ENCODE data around the gene FBXW2. TPM values are rescaled to one million over a fixed set of nuclear protein-coding genes. Genes with fewer than 3 reads are reported as not detected.
A peak's percentile ranks its signal among the peaks of the same experiment; 100 is the strongest.
"Not testable (repeated sequence)": the region's sequence is repeated elsewhere in the genome, so short reads cannot be mapped to it uniquely, and the experiment has no call there.

Gene FBXW2
- total RNA-seq, 1 experiment from 2014 or later = 68.5 TPM

DNA sequence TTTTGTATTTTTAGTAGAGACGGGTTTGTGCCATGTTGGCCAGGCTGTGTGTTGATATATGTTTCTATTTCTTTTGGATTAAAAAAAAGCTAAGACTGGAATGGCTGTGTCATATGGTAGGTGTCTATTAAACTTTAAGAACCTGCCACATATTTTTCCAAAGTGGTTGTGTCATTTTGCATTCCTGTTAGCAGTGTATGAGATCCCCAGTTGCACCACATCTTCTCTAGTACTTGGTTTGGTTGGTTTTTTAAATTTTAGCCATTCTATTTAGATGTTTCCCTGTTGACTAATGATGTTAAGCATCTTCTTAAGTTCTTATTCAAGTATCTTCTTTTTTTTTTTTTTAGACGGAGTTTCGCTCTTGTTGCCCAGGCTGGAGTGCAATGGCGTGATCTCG, 42.8 kb downstream of the FBXW2 start:
- H3K36me3 ChIP-seq (ENCODE audit: insufficient read depth, low read length, poor library complexity, severe bottlenecking) = no peaks in the 10 kb centered on the region
- POLR2A ChIA-PET (ENCODE audit: low non-redundant PET) = no interaction called here
- no peak overlapping the region for H3K4me3 ChIP-seq (ENCODE audit: low read depth, low read length, poor library complexity, severe bottlenecking)
- intact Hi-C loops (cut with micrococcal nuclease; ENCODE audit: unreplicated experiment) = no loop called here
- H3K4me1 ChIP-seq (ENCODE audit: insufficient read depth, low read length, poor library complexity, severe bottlenecking) = no peaks in the 10 kb centered on the region
- no TSS peak for BruUV-seq (replicated peaks)
- no peaks in the 10 kb centered on the region for H3K9me3 ChIP-seq (ENCODE audit: low read depth, low read length, poor library complexity, severe bottlenecking)
- TF ChIP-seq, protein P1, sequence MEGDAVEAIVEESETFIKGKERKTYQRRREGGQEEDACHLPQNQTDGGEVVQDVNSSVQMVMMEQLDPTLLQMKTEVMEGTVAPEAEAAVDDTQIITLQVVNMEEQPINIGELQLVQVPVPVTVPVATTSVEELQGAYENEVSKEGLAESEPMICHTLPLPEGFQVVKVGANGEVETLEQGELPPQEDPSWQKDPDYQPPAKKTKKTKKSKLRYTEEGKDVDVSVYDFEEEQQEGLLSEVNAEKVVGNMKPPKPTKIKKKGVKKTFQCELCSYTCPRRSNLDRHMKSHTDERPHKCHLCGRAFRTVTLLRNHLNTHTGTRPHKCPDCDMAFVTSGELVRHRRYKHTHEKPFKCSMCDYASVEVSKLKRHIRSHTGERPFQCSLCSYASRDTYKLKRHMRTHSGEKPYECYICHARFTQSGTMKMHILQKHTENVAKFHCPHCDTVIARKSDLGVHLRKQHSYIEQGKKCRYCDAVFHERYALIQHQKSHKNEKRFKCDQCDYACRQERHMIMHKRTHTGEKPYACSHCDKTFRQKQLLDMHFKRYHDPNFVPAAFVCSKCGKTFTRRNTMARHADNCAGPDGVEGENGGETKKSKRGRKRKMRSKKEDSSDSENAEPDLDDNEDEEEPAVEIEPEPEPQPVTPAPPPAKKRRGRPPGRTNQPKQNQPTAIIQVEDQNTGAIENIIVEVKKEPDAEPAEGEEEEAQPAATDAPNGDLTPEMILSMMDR (conservative IDR thresholded peaks at IDR 0.05; ENCODE audit: low read depth, low read length) = no peak
- no peak overlapping the region for H3K27ac ChIP-seq (ENCODE audit: low read depth, low read length, poor library complexity, severe bottlenecking)
- DNase-seq (ENCODE audit: low spot score) = no peak
- no peaks in the 10 kb centered on the region for H3K27me3 ChIP-seq (replicated peaks; ENCODE audit: insufficient read depth, low read depth, low read length, poor library complexity)
- CTCF ChIA-PET = no interaction called here

DNA sequence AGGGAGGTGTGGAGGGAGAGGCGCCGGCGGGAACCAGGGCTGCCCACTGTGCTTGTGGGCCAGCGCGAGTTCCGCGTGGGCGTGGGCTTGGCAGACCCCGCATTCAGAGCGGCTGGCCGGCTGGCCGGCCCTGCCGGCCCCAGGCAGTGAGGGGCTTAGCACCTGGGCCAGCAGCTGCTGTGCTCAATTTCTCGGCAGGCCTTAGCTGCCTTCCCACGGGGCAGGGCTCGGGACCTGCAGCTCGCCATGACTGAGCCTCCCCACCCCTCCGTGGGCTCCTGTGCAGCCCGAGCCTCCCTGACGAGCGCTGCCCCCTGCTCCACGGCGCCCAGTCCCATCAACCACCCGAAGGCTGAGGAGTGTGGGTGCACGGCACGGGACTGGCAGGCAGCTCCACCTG, 46.9 kb downstream of the FBXW2 start:
- DNase-seq (ENCODE audit: low spot score); H3K27me3 ChIP-seq (replicated peaks; ENCODE audit: insufficient read depth, low read depth, low read length, poor library complexity); H3K36me3 ChIP-seq (ENCODE audit: insufficient read depth, low read length, poor library complexity, severe bottlenecking); H3K4me1 ChIP-seq (ENCODE audit: insufficient read depth, low read length, poor library complexity, severe bottlenecking); POLR2A ChIA-PET (ENCODE audit: low non-redundant PET); H3K27ac ChIP-seq (ENCODE audit: low read depth, low read length, poor library complexity, severe bottlenecking); intact Hi-C loops (cut with micrococcal nuclease; ENCODE audit: unreplicated experiment); CTCF ChIA-PET; H3K9me3 ChIP-seq (ENCODE audit: low read depth, low read length, poor library complexity, severe bottlenecking); H3K4me3 ChIP-seq (ENCODE audit: low read depth, low read length, poor library complexity, severe bottlenecking); BruUV-seq (replicated peaks): not testable (repeated sequence)

DNA sequence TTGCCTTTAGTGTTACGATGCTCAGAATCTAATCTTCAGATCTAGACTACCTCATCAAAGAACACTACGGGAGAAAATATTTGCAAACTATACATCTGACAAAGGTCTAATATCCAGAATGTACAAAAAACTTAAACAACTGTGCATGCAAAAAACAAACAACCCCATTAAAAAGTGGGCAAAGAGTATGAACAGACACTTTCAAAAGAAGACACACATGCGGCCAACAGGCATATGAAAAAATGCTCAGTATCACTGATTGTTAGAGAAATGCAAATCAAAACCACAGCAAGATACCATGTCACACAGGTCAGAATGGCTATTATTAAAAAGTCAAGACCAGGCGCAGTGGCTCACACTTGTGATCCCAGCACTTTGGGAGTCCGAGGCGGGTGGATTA, 47.9 kb downstream of the FBXW2 start:
- Histone ChIP-seq H3K9me3 (ENCODE audit: low read depth, low read length, poor library complexity, severe bottlenecking) (no peaks in the 10 kb centered on the region), H3K4me1 (ENCODE audit: insufficient read depth, low read length, poor library complexity, severe bottlenecking) (no peaks in the 10 kb centered on the region), H3K27me3 (replicated peaks; ENCODE audit: insufficient read depth, low read depth, low read length, poor library complexity) (no peaks in the 10 kb centered on the region), H3K4me3 (ENCODE audit: low read depth, low read length, poor library complexity, severe bottlenecking) (no peak overlapping the region), H3K36me3 (ENCODE audit: insufficient read depth, low read length, poor library complexity, severe bottlenecking) (no peaks in the 10 kb centered on the region), H3K27ac (ENCODE audit: low read depth, low read length, poor library complexity, severe bottlenecking) (no peak overlapping the region)
- CTCF ChIA-PET = interaction anchor here (0.7 kb wide), 1 partner anchor 120 kb away, joined by 8 read pairs; no protein-coding TSS in a partner anchor
- BruUV-seq (replicated peaks) = no TSS peak
- TF ChIP-seq, protein P1 (conservative IDR thresholded peaks at IDR 0.05; ENCODE audit: low read depth, low read length) = no peak
- no peak for TF ChIP-seq EZH2 (IDR thresholded peaks at IDR 0.05; ENCODE audit: borderline replicate concordance, low read depth, low read length, poor library complexity, severe bottlenecking)
- intact Hi-C loops (cut with micrococcal nuclease; ENCODE audit: unreplicated experiment) = no loop called here
- POLR2A ChIA-PET (ENCODE audit: low non-redundant PET) = no interaction called here
- no peak for DNase-seq (ENCODE audit: low spot score)

DNA sequence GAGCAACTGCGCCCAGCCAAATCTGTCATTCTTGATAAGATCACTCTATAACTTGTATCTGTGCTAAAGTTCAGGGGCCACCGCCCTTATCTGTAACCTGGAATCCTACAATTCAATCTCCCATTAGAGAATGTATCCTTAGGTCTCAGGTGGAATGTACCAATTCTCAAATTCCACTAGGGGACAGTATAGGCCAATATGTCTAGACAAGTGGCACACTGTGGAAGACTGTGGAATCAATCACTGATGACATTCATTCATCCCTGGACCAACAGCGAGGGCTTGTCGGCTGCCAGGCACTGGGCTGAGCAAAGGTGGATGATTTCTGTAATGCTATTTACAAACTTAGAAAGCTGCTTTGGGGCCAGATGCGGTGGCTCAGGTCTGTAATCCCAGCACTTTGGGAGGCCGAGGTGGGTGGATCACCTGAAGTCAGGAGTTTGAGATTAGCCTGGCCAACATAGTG, 50.2 kb downstream of the FBXW2 start:
- POLR2A ChIA-PET (ENCODE audit: low non-redundant PET) = no interaction called here
- intact Hi-C loops (cut with micrococcal nuclease; ENCODE audit: unreplicated experiment) = loop anchor here (5.0 kb wide), 1 partner anchor 654 kb away; no protein-coding TSS in a partner anchor

More for the DNA sequence above, 50.2 kb downstream of the FBXW2 start:
- CTCF ChIA-PET = interaction anchor here (0.6 kb wide), 1 partner anchor 348 kb away, joined by 5 read pairs; no protein-coding TSS in a partner anchor
- Histone ChIP-seq H3K4me1 (ENCODE audit: insufficient read depth, low read length, poor library complexity, severe bottlenecking) (no peaks in the 10 kb centered on the region), H3K9me3 (ENCODE audit: low read depth, low read length, poor library complexity, severe bottlenecking) (no peaks in the 10 kb centered on the region), H3K27ac (ENCODE audit: low read depth, low read length, poor library complexity, severe bottlenecking) (no peak overlapping the region), H3K4me3 (ENCODE audit: low read depth, low read length, poor library complexity, severe bottlenecking) (no peak overlapping the region), H3K36me3 (ENCODE audit: insufficient read depth, low read length, poor library complexity, severe bottlenecking) (no peaks in the 10 kb centered on the region), H3K27me3 (replicated peaks; ENCODE audit: insufficient read depth, low read depth, low read length, poor library complexity) (no peaks in the 10 kb centered on the region)
- no TSS peak for BruUV-seq (replicated peaks)
- TF ChIP-seq, protein P1 (conservative IDR thresholded peaks at IDR 0.05; ENCODE audit: low read depth, low read length) = peak; percentile 73
- TF ChIP-seq EZH2 (IDR thresholded peaks at IDR 0.05; ENCODE audit: borderline replicate concordance, low read depth, low read length, poor library complexity, severe bottlenecking) = no peak
- peak; percentile 74 for DNase-seq (ENCODE audit: low spot score)
